ENCODE measurements around the gene GGA2.

Gene GGA2

DNA sequence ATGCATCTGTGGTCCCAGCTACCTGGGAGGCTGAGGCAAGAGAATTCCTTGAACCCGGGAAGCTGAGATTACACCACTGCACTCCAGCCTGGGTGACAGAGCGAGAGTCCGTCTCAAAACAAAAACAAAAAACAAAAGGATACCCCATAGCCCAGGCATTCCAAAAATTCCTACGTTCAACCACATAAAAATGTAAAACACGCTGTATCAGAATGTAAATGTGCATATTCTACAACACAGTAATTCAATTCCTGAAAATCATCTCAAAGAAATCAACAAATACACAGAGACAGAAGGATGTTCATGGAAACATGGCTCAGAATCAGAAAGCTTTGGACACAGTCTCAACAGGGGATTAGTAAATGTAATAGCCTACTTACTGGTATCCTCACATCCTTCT lies 90.3 kb downstream of the GGA2 start:
- peak; percentile 41 for DNase-seq (ENCODE audit: low read depth)
- H3K4me3 ChIP-seq (replicated peaks; ENCODE audit: low read depth, low read length), result no peak overlapping the region
- TF ChIP-seq, protein P1, sequence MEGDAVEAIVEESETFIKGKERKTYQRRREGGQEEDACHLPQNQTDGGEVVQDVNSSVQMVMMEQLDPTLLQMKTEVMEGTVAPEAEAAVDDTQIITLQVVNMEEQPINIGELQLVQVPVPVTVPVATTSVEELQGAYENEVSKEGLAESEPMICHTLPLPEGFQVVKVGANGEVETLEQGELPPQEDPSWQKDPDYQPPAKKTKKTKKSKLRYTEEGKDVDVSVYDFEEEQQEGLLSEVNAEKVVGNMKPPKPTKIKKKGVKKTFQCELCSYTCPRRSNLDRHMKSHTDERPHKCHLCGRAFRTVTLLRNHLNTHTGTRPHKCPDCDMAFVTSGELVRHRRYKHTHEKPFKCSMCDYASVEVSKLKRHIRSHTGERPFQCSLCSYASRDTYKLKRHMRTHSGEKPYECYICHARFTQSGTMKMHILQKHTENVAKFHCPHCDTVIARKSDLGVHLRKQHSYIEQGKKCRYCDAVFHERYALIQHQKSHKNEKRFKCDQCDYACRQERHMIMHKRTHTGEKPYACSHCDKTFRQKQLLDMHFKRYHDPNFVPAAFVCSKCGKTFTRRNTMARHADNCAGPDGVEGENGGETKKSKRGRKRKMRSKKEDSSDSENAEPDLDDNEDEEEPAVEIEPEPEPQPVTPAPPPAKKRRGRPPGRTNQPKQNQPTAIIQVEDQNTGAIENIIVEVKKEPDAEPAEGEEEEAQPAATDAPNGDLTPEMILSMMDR (IDR thresholded peaks at IDR 0.05; ENCODE audit: low read length, missing control alignments), result no peak

DNA sequence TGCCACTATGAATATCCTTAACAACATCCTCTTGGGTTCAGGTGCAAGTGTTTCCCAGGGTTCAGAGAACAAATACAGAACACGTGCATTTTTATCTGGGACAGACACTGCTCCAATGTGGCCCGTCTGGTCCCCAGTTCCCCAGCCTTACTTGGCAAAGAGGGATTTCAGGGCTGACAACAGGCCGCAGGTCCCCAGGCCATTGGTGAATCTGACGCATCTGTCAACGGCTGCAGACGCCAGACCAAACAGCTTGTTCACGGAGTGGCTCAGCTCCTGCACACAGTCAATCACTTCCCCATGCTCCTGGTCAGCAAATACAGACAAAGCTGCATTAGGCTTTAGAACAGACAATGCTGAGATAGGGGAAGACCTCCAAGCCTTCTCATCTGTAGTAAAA lies 93.5 kb downstream of the GGA2 start:
- H3K4me3 ChIP-seq (replicated peaks; ENCODE audit: low read depth, low read length), result no peak overlapping the region
- no peak for DNase-seq (ENCODE audit: low read depth)
- TF ChIP-seq, protein P1 (IDR thresholded peaks at IDR 0.05; ENCODE audit: low read length, missing control alignments), result no peak

DNA sequence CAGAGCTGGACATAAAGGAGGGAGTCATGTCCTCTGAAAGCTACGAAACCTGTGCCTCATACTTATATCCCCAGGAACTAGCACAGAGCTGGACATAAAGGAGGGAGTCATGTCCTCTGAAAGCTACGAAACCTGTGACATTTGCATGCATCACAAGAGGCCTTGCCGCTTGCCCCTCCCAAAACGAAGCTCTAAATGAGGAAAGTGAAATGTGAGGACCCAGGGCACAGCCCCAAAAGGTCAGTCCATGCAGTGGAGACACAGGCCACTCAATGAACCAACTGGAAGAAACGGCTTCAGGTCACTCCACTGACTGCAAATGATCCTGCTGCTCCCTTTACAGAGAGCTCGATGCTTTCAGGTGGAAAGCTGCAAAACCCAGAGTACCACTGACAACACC lies 95.6 kb downstream of the GGA2 start:
- TF ChIP-seq, protein P1 (IDR thresholded peaks at IDR 0.05; ENCODE audit: low read length, missing control alignments), result no peak
- DNase-seq (ENCODE audit: low read depth), result no peak
- H3K4me3 ChIP-seq (replicated peaks; ENCODE audit: low read depth, low read length), result no peak overlapping the region
